Measurements from ENCODE around the gene UBASH3A.

GRCh38 chr21:42453986-42454570, 50.4 kb downstream of the UBASH3A start:
- TF ChIP-seq CTCF (conservative IDR thresholded peaks at IDR 0.05) (no peak), ZFX (IDR thresholded peaks at IDR 0.05) (no peak)
